Stimulated activated naive CD4-positive, alpha-beta T cell treated with Interleukin-2 at 50 U/mL for 16 hours (primary cell): ENCODE measurements around the gene LRRC25.
"Not testable (repeated sequence)": the region's sequence is repeated elsewhere in the genome, so short reads cannot be mapped to it uniquely, and the experiment has no call there.

Source experiments
- DNase-seq: peaks from one replicate; lab custom pipeline; 2025; lab: John Stamatoyannopoulos, UW

The LRRC25 gene

DNA sequence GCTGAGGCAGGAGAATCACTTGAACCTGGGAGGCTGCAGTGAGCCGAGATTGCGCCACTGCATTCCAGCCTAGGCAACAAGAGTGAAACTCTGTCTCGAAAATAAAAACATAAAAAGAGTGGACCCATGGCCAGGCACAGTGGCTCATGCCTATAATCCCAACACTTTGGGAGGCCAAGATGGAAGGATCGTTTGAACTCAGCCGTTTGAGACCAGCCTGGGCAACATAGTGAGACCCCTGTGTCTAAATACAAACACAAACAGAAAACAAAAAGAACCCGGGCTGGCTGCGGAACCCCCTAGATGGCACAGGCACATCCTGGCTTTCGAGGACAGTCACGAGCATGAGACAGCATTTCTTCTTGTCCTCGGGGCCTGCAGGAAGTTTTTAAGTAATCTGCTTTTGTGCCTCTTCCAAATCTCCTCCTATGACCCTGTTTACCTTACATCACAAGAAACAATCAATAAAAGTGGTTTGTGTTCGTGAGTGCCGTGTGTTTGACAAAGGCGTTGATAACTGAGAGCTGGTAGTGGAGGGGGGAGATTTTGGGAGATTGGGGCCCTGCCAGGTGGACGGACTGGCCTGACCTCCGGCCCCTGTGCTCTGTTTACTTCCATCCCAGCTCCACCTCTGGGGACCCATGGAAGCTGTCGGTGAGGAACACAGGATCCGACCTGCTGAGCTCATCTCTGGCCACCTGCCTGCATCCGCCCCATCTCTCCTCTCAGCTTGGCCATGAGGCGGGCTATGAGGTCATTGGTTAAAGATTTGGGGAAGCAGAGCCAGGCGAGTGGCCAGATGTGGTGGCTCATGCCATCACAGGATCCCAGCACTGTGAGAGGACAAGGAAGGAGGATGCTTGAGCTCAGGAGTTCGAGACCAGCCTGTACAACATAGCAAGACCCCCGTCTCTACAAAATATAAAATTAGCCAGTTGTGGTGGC, 17.3 kb downstream of the LRRC25 start:
- DNase-seq, result no peak

DNA sequence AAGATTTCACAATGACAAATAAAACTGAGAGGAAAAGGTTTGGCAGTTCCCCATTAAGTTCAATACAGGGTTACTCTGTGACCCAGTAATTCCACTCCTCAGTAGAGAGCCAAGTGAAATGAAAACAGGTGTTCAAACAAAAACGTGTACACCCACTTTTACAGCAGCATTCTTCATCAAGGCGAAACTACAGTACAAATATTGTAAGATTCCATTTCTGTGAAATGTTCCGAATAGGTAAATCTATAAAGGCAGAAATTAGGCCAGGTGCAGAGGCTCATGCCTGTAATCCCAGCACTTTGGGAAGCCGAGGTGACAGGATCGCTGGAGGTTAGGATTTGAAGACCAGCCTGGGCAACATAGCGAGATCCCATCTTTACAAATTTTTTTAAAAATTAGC, 20.4 kb downstream of the LRRC25 start:
- no peak for DNase-seq

DNA sequence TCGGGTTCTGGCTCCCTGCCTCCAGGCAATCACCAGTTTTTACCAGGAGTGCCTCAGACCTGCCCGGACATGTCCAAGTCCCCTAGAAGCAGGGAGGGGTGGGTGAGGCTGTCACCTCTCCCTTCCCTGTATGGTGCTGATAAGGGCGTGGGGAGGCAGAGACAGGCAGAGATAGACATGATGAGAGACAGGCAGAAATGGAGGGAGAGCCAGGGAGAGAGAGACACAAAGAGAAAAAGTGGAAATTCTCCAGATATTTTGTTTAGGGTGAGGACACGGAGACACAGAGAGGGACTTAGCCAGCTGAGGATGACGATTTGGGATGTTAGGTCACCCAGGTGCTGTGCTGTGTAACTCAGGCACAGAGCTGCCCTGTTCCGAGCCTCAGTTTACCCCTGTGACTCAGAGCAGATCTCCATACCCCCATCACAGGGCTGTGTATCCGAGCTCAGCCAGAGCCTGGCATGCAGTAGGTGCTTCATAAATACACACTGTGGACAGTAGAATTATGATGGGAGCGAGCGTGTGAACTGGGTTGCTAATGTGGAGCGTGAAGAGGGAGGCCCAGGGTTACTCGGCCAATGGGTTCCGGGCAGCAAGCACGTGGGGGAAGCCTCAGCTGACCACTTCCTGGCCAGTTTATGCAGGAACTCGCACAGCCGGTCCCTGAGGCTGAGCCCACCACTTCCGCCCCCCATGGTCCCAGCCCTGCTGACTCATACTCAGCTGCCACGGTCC, 23.4 kb downstream of the LRRC25 start:
- DNase-seq, result peak; percentile 30

- no peak for DNase-seq
Observed at GRCh38 chr19:18373407-18373891, 24.0 kb downstream of the LRRC25 start.

- DNase-seq, result no peak
Observed at GRCh38 chr19:18368504-18369222, 28.8 kb downstream of the LRRC25 start.

- no peak for DNase-seq
Observed at GRCh38 chr19:18366021-18366435, 31.4 kb downstream of the LRRC25 start.

GRCh38 chr19:18364826-18365528, 32.4 kb downstream of the LRRC25 start:
- no peak for DNase-seq

GRCh38 chr19:18364277-18364825, 33.1 kb downstream of the LRRC25 start:
- DNase-seq, result not testable (repeated sequence)

DNA sequence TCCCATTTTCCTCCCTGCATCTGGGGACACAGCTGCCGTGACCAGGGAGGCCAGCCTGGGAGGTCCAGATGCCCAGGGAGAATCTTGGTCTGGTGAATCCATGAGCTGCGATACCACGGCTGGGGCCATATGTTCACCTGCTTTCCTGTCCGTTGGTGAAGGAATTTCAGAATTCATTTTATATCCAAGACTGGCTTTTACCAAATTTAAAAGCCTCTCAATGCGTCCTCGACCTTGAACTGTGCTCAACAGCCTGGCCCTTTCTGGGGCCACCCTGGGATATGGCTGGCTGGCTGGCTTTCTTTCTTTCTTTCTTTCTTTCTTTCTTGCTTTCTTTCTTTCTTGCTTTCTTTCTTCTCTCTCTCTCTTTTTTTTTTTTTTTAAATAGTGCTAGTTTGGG, 33.6 kb downstream of the LRRC25 start:
- DNase-seq, result no peak

DNA sequence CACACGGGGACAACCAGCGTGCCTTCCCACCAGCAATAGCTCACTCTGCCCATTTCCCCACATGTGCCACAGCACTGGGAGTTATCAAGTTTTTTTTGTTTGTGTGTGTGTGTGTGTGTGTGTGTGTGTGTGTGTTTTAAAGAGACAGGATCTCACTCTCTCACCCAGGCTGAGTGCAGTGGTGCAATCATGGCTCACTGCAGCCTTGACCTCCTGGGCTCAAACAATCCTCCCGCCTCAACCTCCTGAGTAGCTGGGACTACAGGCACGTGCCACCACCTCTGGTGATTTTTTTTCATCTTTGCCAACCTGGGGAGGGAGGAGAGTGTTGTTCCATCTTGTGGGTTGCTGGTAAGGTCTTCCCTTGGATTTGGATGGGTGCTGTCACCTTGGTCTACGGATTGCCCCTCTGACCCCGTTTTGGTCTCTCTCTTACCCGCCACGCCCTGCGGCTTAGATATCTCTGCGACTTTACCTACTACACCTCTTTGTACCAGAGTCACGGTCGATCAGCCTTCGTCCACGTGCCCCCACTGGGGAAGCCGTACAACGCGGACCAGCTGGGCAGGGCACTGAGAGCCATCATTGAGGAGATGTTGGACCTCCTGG, 34.4 kb downstream of the LRRC25 start:
- DNase-seq, result no peak

DNA sequence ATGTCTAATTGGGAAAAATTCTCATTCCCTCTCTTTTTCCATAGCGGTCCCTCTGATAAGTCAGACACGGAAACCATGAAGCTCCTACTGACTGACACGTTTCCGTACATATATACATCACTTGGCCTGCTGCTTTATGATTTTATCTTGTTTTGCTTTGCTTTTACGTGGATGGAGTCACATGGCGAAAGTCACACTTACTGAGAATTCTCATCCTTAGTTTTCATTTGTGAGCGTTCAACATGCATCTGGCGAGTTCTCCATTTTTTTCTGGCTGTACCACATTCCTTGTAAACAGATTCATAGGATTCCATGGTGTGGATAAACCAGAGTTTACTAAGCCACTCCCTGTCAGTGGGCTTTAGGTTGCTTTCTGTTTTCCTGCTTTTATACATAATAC, 35.8 kb downstream of the LRRC25 start:
- DNase-seq, result no peak

GRCh38 chr19:18357041-18357440, 40.4 kb downstream of the LRRC25 start:
- no peak for DNase-seq

- not testable (repeated sequence) for DNase-seq
Observed at GRCh38 chr19:18354743-18355142, 42.7 kb downstream of the LRRC25 start.

GRCh38 chr19:18353378-18354005, 43.9 kb downstream of the LRRC25 start:
- no peak for DNase-seq

DNA sequence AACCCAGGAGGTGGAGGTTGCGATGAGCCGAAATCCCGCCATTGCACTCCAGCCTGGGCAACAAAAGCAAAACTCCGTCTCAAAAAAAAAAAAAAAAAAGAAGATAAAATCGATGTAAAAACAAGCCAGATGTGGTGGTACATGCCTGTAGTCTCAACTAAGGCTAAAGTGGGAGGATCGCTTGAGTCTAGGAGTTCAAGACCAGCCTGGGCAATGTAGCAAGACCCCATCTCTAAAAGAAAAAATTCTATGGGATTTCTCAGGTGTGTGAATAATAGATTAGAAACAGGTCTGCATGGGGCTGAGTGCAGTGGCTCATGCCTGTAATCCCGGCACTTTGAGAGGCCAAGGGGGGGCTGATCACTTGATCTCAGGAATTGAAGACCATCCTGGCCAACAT, 45.9 kb downstream of the LRRC25 start:
- DNase-seq, result no peak

GRCh38 chr19:18350490-18350889, 46.9 kb downstream of the LRRC25 start:
- DNase-seq, result no peak

DNA sequence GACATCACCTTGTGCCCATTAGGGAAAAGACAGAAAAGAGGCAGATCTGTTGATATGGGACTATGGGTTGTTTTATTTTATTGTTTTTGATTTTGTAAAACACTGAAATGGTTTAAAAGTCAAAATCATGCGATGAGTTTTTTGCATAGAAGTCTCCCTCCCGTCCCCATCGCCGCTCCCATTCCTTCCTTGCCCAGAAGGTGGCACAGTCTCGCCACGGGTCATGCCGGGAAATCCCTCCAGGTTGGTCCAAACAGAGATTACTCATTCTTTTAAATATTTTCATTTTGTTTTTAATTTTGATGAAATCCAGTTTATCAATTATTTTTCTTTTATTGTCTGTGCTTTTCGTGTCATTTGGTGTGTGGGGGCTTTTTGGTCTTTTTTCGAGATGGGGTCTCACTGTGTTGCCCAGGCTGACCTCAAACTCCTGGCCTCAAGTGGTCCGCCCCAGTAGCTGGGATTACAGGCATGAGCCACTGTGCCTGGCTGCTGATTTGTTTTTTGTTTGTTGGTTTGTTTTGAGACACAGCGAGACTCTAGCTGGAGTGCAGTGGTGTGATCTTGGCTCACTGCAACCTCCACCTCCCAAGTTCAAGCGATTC, 47.8 kb downstream of the LRRC25 start:
- no peak for DNase-seq

DNA sequence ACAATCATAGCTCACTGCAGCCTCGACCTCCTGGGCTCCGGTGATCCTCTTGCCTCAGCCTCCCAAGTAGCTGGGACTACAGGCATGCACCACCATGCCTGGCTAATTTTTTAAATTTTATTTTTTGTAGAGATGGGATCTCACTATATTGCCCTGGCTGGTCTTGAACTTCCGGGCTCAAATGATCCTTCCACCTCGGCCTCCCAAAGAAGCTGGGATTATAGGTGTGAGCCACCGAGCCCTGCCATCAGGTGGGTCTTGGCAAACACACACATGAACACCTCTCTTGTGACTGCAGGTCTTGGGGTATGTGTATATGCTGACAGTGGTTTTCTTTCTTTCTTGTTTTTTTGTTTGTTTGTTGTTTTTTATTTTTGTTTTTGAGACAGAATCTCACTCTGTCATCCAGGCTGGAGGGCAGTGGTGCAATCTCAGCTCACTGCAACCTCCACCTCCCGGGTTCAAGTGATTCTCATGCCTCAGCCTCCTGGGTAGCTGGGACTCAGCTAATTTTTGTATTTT, 48.5 kb downstream of the LRRC25 start:
- DNase-seq, result not testable (repeated sequence)

- no peak for DNase-seq
Observed at GRCh38 chr19:18348171-18348570, 49.3 kb downstream of the LRRC25 start.

DNA sequence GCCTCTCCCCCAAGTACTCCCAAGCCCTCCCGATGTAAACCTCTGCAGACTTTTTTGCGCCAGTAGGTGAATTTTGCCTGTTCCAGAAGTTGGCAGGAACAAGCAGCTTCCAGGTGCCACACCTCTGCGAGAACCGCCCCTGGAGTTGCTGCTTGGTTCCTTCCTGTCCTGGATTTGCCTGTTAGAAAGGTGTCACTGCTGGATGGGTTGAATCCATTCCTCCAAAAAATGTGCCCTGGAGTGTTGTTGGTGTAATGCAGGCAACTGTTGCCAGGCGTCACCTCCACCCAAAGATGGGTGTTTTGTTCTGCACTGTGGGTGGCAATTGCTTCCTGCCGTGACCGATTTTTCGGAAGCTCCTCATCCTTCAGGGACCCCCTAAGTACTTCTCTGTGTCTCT, 51.3 kb downstream of the LRRC25 start:
- DNase-seq, result no peak
